Glutamatergic neuron (in vitro differentiated cells): ENCODE measurements around the gene KSR1. TPM values are rescaled to one million over a fixed set of nuclear protein-coding genes. Genes with fewer than 3 reads are reported as not detected.
A peak's percentile ranks its signal among the peaks of the same experiment; 100 is the strongest.

ENCODE experiments used
- DNase-seq: peaks from one replicate; pipeline ENCODE4 v3.0.0; 2022
- H3K27ac Mint-ChIP-seq: one replicate; pipeline ENCODE4 v1.8.0; 2020; ENCODE audit warnings: mild to moderate bottlenecking, mixed read lengths, inconsistent platforms; ENCODE audit not compliant: unreplicated experiment
- H3K27me3 Mint-ChIP-seq: one replicate; pipeline ENCODE4 v1.8.0; 2020; ENCODE audit warnings: mild to moderate bottlenecking, moderate library complexity, mixed read lengths, inconsistent platforms; ENCODE audit not compliant: unreplicated experiment
- H3K36me3 Mint-ChIP-seq: one replicate; pipeline ENCODE4 v1.8.0; 2020; ENCODE audit warnings: mild to moderate bottlenecking, mixed read lengths, inconsistent platforms; ENCODE audit not compliant: unreplicated experiment
- H3K4me1 Mint-ChIP-seq: one replicate; pipeline ENCODE4 v1.8.0; 2020; ENCODE audit warnings: mild to moderate bottlenecking, low read depth, mixed read lengths, inconsistent platforms; ENCODE audit not compliant: unreplicated experiment
- H3K4me3 Mint-ChIP-seq: one replicate; pipeline ENCODE4 v1.8.0; 2020; ENCODE audit warnings: mild to moderate bottlenecking, mixed read lengths, inconsistent platforms; ENCODE audit not compliant: unreplicated experiment
- H3K9me3 Mint-ChIP-seq: one replicate; pipeline ENCODE4 v1.8.0; 2020; ENCODE audit warnings: mild to moderate bottlenecking, moderate library complexity, mixed read lengths, inconsistent platforms; ENCODE audit not compliant: unreplicated experiment
- CTCF ChIP-seq: fragments of 200-600 bp; sonication (generic); IDR thresholded peaks from one replicate; pipeline ENCODE4 v1.5.0; 2021; ENCODE audit not compliant: partially characterized antibody, unreplicated experiment
- total RNA-seq: library from RNA; stranded (reverse); fragmentation: NEBNext Ultra II Directional; extraction: Animal tissue kit (Norgen Biotek cat#: 25700); gene quantifications from one replicate; pipeline ENCODE4 v1.2.1, GENCODE V29; 2021; ENCODE audit not compliant: unreplicated experiment

KSR1 gene
- total RNA-seq, 1 donor from 2014 or later, result 203 TPM

GRCh38 chr17:27566671-27567562 lies 110.7 kb downstream of the KSR1 start:
- H3K4me1 Mint-ChIP-seq, result peaks cover 32% of the 10 kb centered on the region
- no peaks in the 10 kb centered on the region for H3K36me3 Mint-ChIP-seq
- no peak for TF ChIP-seq CTCF
- H3K4me3 Mint-ChIP-seq, result no peak overlapping the region
- DNase-seq, result no peak
- peaks cover 8% of the 10 kb centered on the region for H3K27me3 Mint-ChIP-seq
- H3K9me3 Mint-ChIP-seq, result peaks cover 19% of the 10 kb centered on the region
- no peak overlapping the region for H3K27ac Mint-ChIP-seq

GRCh38 chr17:27567563-27567859 lies 111.3 kb downstream of the KSR1 start:
- Mint-ChIP-seq H3K27ac (no peak overlapping the region), H3K36me3 (no peaks in the 10 kb centered on the region), H3K9me3 (peaks cover 22% of the 10 kb centered on the region), H3K4me1 (peaks cover 35% of the 10 kb centered on the region), H3K27me3 (peaks cover 8% of the 10 kb centered on the region), H3K4me3 (no peak overlapping the region)
- TF ChIP-seq CTCF, result no peak
- DNase-seq, result no peak

GRCh38 chr17:27568216-27568615 lies 112.0 kb downstream of the KSR1 start:
- H3K36me3 Mint-ChIP-seq, result no peaks in the 10 kb centered on the region
- H3K27ac Mint-ChIP-seq, result peak overlapping the region; percentile 70
- H3K9me3 Mint-ChIP-seq, result peaks cover 23% of the 10 kb centered on the region
- DNase-seq, result no peak
- peaks cover 40% of the 10 kb centered on the region for H3K4me1 Mint-ChIP-seq
- peaks cover 8% of the 10 kb centered on the region for H3K27me3 Mint-ChIP-seq
- H3K4me3 Mint-ChIP-seq, result no peak overlapping the region
- TF ChIP-seq CTCF, result no peak

- H3K27me3 Mint-ChIP-seq, result peaks cover 9% of the 10 kb centered on the region
- no peak for DNase-seq
- H3K9me3 Mint-ChIP-seq, result peaks cover 22% of the 10 kb centered on the region
- no peak for TF ChIP-seq CTCF
- H3K36me3 Mint-ChIP-seq, result no peaks in the 10 kb centered on the region
- peak overlapping the region; percentile 73 for H3K27ac Mint-ChIP-seq
- H3K4me1 Mint-ChIP-seq, result peaks cover 43% of the 10 kb centered on the region
- H3K4me3 Mint-ChIP-seq, result no peak overlapping the region
These were observed 112.6 kb downstream of the KSR1 start for GRCh38 chr17:27568811-27569210.

GRCh38 chr17:27569257-27569722 lies 113.0 kb downstream of the KSR1 start:
- H3K27ac Mint-ChIP-seq, result peak overlapping the region; percentile 48
- peak; percentile 45 for DNase-seq
- no peak overlapping the region for H3K4me3 Mint-ChIP-seq
- TF ChIP-seq CTCF, result peak; percentile 57
- H3K36me3 Mint-ChIP-seq, result no peaks in the 10 kb centered on the region
- H3K4me1 Mint-ChIP-seq, result peaks cover 47% of the 10 kb centered on the region
- peaks cover 10% of the 10 kb centered on the region for H3K27me3 Mint-ChIP-seq
- H3K9me3 Mint-ChIP-seq, result peaks cover 22% of the 10 kb centered on the region
